ENCODE data around the gene UNC50.

DNA sequence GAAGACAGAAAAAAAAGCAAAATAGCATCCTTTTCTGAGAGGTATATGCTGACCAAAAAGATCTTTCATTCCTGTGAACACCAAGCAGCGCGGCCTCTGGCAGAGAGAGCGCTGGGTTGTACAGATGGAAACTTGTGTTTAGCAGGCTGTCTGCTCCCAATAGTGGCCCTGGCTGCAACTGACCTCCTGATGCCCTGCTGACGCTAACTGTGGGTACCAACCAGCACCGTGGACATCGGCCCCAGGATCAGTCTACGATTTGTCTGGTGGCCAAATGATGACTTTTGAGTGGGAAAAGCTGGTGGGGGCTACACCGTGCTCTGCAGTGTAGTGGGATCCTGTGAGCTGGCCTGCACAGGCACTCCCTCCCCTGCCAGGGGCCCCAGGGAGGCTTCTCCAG, 15.8 kb upstream of the UNC50 start:
- TF ChIP-seq, protein P1, sequence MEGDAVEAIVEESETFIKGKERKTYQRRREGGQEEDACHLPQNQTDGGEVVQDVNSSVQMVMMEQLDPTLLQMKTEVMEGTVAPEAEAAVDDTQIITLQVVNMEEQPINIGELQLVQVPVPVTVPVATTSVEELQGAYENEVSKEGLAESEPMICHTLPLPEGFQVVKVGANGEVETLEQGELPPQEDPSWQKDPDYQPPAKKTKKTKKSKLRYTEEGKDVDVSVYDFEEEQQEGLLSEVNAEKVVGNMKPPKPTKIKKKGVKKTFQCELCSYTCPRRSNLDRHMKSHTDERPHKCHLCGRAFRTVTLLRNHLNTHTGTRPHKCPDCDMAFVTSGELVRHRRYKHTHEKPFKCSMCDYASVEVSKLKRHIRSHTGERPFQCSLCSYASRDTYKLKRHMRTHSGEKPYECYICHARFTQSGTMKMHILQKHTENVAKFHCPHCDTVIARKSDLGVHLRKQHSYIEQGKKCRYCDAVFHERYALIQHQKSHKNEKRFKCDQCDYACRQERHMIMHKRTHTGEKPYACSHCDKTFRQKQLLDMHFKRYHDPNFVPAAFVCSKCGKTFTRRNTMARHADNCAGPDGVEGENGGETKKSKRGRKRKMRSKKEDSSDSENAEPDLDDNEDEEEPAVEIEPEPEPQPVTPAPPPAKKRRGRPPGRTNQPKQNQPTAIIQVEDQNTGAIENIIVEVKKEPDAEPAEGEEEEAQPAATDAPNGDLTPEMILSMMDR (IDR thresholded peaks at IDR 0.05; ENCODE audit: low read length), result no peak
- no peak for TF ChIP-seq EZH2phosphoT487 (IDR thresholded peaks at IDR 0.05; ENCODE audit: low read length)
